GM12873 (cell line): ENCODE data around the gene CHMP3.

Experiments
- CTCF ChIP-seq: IDR thresholded peaks from 2 replicates; pipeline ENCODE4 v1.5.1; 2012; ENCODE audit warnings: low read depth, mild to moderate bottlenecking, moderate library complexity, low read length, control low read depth; ENCODE audit not compliant: insufficient read depth; ENCODE audit errors: missing control alignments

Gene CHMP3

GRCh38 chr2:86520153-86520552 lies 43.1 kb downstream of the CHMP3 start:
- TF ChIP-seq CTCF = peak; percentile 12

DNA sequence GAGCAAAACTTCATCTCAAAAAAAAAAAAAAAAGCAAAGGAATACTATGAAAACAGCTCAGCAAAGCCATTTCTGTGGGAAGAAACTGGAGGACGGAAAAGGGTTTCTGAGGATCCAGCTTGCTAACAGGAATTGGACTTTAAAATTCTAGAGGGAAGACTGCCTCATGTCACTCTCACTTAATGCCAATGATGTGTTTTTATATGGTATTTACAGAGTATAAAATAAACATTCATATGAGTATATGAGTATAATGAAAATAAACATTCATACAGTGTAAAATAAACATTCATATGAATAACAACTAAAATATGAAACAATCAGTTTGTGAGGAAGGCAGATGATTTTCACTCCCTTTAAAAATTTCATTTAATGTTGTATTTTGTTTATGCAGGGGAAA lies 43.9 kb downstream of the CHMP3 start:
- TF ChIP-seq CTCF = no peak

DNA sequence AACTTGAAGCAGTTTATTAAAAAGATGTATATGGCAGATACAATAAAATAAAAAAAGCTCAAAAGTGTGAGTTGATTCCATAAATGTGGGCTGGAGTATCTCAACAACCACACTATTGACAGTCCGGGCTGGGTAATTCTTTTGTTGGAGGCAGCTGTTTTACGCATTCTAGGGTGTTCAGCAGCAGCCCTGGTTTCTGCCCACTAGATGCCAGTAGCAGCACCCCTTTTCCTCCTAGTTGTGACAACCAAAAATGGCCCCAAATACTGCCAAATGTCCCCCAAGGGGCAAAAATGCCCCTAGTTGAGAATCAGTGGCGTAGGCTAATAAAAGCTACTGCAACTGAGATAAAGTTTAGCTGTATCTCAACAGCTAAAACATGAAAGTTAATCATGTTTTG lies 44.8 kb downstream of the CHMP3 start:
- peak; percentile 56 for TF ChIP-seq CTCF

DNA sequence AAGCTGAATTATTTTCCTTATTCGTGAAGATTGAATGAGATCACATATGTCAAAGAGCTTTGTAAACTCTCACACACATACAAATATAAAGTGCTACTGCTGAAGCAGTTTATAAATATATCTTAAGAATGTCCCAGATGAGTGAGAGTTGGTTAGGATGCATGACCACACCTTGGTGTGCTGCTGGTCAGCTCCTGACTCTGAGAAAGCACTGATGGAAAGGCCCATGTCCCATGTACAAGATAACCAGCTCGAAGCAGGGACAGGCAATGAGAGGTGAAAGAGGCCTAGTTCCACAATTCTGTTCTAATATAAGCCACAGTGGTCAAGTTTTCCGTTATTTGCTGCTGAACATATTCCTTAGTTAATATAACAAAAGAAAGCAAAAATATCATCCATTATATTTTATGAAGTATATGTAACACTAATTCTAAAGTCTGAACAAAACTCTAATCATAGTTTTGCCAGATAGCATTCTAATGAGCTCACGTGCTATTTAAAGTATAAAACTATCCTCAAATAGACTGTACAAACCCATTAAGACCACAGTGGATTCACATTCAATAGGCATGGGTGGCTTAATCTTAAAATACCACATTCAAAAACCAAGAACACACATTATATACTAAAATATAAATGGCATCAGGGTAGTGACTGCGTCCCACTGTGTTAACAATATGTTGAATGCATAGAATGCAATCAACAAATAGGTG lies 49.1 kb downstream of the CHMP3 start:
- no peak for TF ChIP-seq CTCF

DNA sequence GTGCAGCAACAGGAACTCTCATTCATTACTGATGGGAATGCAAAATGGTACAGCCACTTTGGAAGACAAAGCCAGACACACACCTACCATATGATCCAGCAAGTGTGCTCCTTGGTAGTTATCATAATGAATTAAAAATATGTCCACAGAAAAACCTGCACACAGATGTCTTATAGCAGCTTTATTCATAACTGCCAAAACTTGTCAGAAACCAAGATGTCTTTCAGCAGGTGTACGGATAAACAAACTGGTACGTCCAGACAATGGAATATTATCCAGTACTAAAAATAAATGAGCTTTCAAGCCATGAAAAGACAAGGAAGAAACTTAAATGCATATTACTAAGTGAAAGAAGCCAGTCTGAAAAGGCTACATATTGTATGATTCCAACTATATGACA lies 50.4 kb downstream of the CHMP3 start:
- TF ChIP-seq CTCF = no peak

GRCh38 chr2:86512034-86512433 lies 51.2 kb downstream of the CHMP3 start:
- no peak for TF ChIP-seq CTCF

DNA sequence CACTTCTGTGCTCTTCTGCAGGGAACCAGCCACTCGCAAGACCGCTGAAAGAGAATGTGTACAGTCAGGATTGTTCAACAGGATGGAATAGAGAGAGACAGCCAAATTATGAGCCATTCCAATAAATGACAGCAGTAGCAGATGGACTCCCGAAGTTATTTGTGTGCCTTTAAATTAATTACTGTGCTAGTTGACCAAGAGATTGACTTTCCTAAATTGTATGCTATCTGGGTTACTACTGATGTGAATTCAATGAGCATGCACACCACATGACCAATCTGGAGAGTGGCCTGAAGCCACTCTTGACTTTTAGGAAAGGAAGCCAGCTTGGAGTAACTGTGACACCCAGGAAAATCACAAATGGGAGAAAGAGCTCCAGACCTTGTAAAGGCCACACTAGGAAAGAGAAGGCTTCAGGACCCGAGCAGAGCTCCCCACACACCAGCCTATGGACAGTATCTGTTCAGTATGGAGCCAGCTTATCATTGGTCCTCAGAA lies 52.8 kb downstream of the CHMP3 start:
- no peak for TF ChIP-seq CTCF
